ENCODE results near the gene MINK1. TPM values are rescaled to one million over a fixed set of nuclear protein-coding genes. Genes with fewer than 3 reads are reported as not detected.

The MINK1 gene
- total and polyA plus RNA-seq, 2 of the 8 experiments (the other 6 are each of a cell fraction or from before 2014, with no cell fraction given), result 26.9 to 77.7 TPM

- CTCF ChIA-PET (ENCODE audit: partially characterized antibody), result interaction anchor here (1.2 to 1.4 kb wide), 3 partner anchors 8 to 24 kb away, joined by 3 read pairs; no protein-coding TSS in a partner anchor
- H4K91ac ChIP-seq (replicated peaks; ENCODE audit: insufficient read length, low read length), result no peak overlapping the region
These were observed 39.6 kb downstream of the MINK1 start for GRCh38 chr17:4872786-4873185.

More at GRCh38 chr17:4872786-4873185, 39.6 kb downstream of the MINK1 start:
- H3K9me3 ChIP-seq (ENCODE audit: insufficient read depth in 2 of 2, low read depth in 1 of 2, low read length in 1 of 2), result no peaks in the 10 kb centered on the region
- no peak overlapping the region for H3K18ac ChIP-seq (ENCODE audit: extremely low read depth, low read length)
- no peak overlapping the region for H3K27ac ChIP-seq (ENCODE audit: low read depth, low read length)
- no peak overlapping the region for H2BK5ac ChIP-seq (ENCODE audit: low read depth, low read length)
- H3K79me1 ChIP-seq (ENCODE audit: low read depth, low read length), result peaks cover 3% of the 10 kb centered on the region; the same call in 1 of the 2 replicates
- H3K27me3 ChIP-seq (replicated peaks in 1 of 4; ENCODE audit: control insufficient read depth in 3 of 4, extremely low read depth in 1 of 4, insufficient read depth in 3 of 4, low read length in 3 of 4), result no peaks in the 10 kb centered on the region
- H4K5ac ChIP-seq (ENCODE audit: insufficient read length, low read depth, low read length), result no peak overlapping the region
- H4K8ac ChIP-seq (ENCODE audit: extremely low read depth, insufficient read depth, low read length), result no peak overlapping the region
- H2BK20ac ChIP-seq (ENCODE audit: low read length), result no peak overlapping the region
- H2BK12ac ChIP-seq (ENCODE audit: low read depth, low read length), result no peak overlapping the region
- FAIRE-seq (no peak), DNase-seq (ENCODE audit: low read depth in 1 of 2, low spot score in 2 of 2) (no peak)
- H3K36me3 ChIP-seq (ENCODE audit: control insufficient read depth in 2 of 4, insufficient read depth in 4 of 4, low read length in 3 of 4), result no peaks in the 10 kb centered on the region
- H3K4me1 ChIP-seq (replicated peaks in 1 of 4; ENCODE audit: control insufficient read depth in 3 of 4, insufficient read depth in 4 of 4, low read length in 3 of 4), result peaks cover 0 to 7% (median 4%) of the 10 kb centered on the region in 4 experiments; a peak in 6 of 7 replicates
- H3K79me2 ChIP-seq (ENCODE audit: control insufficient read depth in 1 of 2, insufficient read depth in 2 of 2, low read length in 2 of 2), result peaks cover 0 to 2% of the 10 kb centered on the region in 2 experiments; a peak in 1 of 4 replicates
- no peak overlapping the region for H2AK5ac ChIP-seq (ENCODE audit: low read depth, low read length)
- H2BK120ac ChIP-seq (replicated peaks; ENCODE audit: low read depth, low read length), result no peak overlapping the region
- H3K9ac ChIP-seq (replicated peaks in 1 of 4; ENCODE audit: extremely low read depth in 1 of 4, low read depth in 3 of 4, low read length in 3 of 4), result 0 out of 7 replicates have a peak overlapping the region, but pooled peaks of 1 of the 4 experiments have one; percentile 10
- no peak overlapping the region for H3K56ac ChIP-seq (replicated peaks; ENCODE audit: insufficient read length, low read depth, low read length)
- no peak overlapping the region for H3K23ac ChIP-seq (ENCODE audit: insufficient read length)
- no peak overlapping the region; a peak in 1 of 4 replicates for H3K4me2 ChIP-seq (ENCODE audit: insufficient read depth in 1 of 2, low read depth in 2 of 2, low read length in 2 of 2)
- H2BK15ac ChIP-seq (ENCODE audit: low read length), result no peak overlapping the region
- H3K14ac ChIP-seq (ENCODE audit: insufficient read length), result no peak overlapping the region
- H2AFZ ChIP-seq (ENCODE audit: low read length), result no peak overlapping the region
- no peak overlapping the region for H3K4ac ChIP-seq (replicated peaks; ENCODE audit: insufficient read length, low read depth, low read length)
- no peaks in the 10 kb centered on the region for H4K20me1 ChIP-seq (replicated peaks in 1 of 2; ENCODE audit: control insufficient read depth in 1 of 2, insufficient read depth in 2 of 2, low read length in 2 of 2)
- no peak overlapping the region for H3K4me3 ChIP-seq (ENCODE audit: extremely low read depth in 1 of 4, insufficient read depth in 2 of 4, low read depth in 3 of 4, low read length in 4 of 4)
- POLR2A ChIA-PET (ENCODE audit: partially characterized antibody), result interaction anchor here (0.7 to 1.5 kb wide), 3 partner anchors 13 to 64 kb away, joined by 3 to 5 read pairs (median 3); partner anchors contain the start of gene C17orf107
- H3K23me2 ChIP-seq (ENCODE audit: low read depth, low read length), result no peaks in the 10 kb centered on the region
- TF ChIP-seq TEAD4 (IDR thresholded peaks at IDR 0.05; ENCODE audit: low read depth, low read length), result no peak
- 63% methylated on average over 8 of the region's 8 CpGs; no CpG with 5 or more reads in 1 of the 2 experiments for WGBS, 2 experiments (ENCODE audit: extremely low coverage in 1 of 2, insufficient coverage in 1 of 2, insufficient read length in 1 of 2, insufficient replicate concordance in 2 of 2, low coverage in 1 of 2, low lambda C conversion rate in 2 of 2, missing lambda C conversion rate in 1 of 2)
